GM23248 (cell line): ENCODE measurements around the gene MAN1A1. TPM values are rescaled to one million over a fixed set of nuclear protein-coding genes. Genes with fewer than 3 reads are reported as not detected.
A peak's percentile ranks its signal among the peaks of the same experiment; 100 is the strongest.

Experiments
- DNase-seq: peaks from one replicate; pipeline ENCODE4 v3.0.0-alpha.2; 2015
- H2AFZ ChIP-seq: fragments of 200-600 bp; sonication (generic); 2 replicates; pipeline ENCODE4 v1.6.1; 2016; ENCODE audit warnings: antibody characterized with exemption
- H3F3A ChIP-seq: fragments of 200-600 bp; sonication (generic); 2 replicates; pipeline ENCODE4 v1.6.1; 2016; ENCODE audit warnings: mild to moderate bottlenecking, antibody characterized with exemption, mixed run types; ENCODE audit not compliant: insufficient read depth
- H3K27ac ChIP-seq: fragments of 200-600 bp; sonication (generic); 2 replicates; pipeline ENCODE4 v1.5.1; 2016; ENCODE audit warnings: mild to moderate bottlenecking
- H3K27me3 ChIP-seq: fragments of 200-600 bp; sonication (generic); replicated peaks from 2 replicates; pipeline ENCODE4 v1.6.1; 2016; ENCODE audit warnings: mild to moderate bottlenecking; ENCODE audit not compliant: insufficient read depth
- H3K36me3 ChIP-seq: fragments of 200-600 bp; sonication (generic); 2 replicates; pipeline ENCODE4 v1.6.1; 2016; ENCODE audit warnings: low read depth, mild to moderate bottlenecking
- H3K4me1 ChIP-seq: fragments of 200-600 bp; sonication (generic); 2 replicates; pipeline ENCODE4 v1.6.1; 2016; ENCODE audit warnings: mild to moderate bottlenecking; ENCODE audit not compliant: insufficient read depth
- H3K4me2 ChIP-seq: fragments of 200-600 bp; sonication (generic); one replicate; pipeline ENCODE4 v1.6.1; 2016; ENCODE audit warnings: mild to moderate bottlenecking; ENCODE audit not compliant: unreplicated experiment
- H3K4me3 ChIP-seq: fragments of 200-600 bp; sonication (generic); 2 replicates; pipeline ENCODE4 v1.5.1; 2016; ENCODE audit warnings: mild to moderate bottlenecking
- H3K79me2 ChIP-seq: fragments of 200-600 bp; sonication (generic); 2 replicates; pipeline ENCODE4 v1.6.1; 2016; ENCODE audit warnings: mild to moderate bottlenecking; ENCODE audit not compliant: insufficient read depth
- H3K9ac ChIP-seq: fragments of 200-600 bp; sonication (generic); 2 replicates; pipeline ENCODE4 v1.6.1; 2016; ENCODE audit warnings: mild to moderate bottlenecking
- H3K9me2 ChIP-seq: fragments of 200-600 bp; sonication (generic); 2 replicates; pipeline ENCODE4 v1.6.1; 2016; ENCODE audit warnings: mixed run types, mild to moderate bottlenecking, moderate library complexity; ENCODE audit not compliant: insufficient read depth
- H3K9me3 ChIP-seq: fragments of 200-600 bp; sonication (generic); one replicate; pipeline ENCODE4 v1.6.1; 2017; ENCODE audit warnings: low read depth
- H4K20me1 ChIP-seq: fragments of 200-600 bp; sonication (generic); 2 replicates; pipeline ENCODE4 v1.6.0; 2016; ENCODE audit not compliant: insufficient read depth
- EZH2 ChIP-seq: fragments of 200-600 bp; sonication (generic); IDR thresholded peaks from 2 replicates; pipeline ENCODE4 v1.6.1; 2018; ENCODE audit warnings: antibody characterized with exemption, mild to moderate bottlenecking; ENCODE audit not compliant: insufficient read depth, poor library complexity, severe bottlenecking
- EZH2phosphoT487 ChIP-seq: fragments of 200-600 bp; sonication (generic); IDR thresholded peaks from 2 replicates; pipeline ENCODE4 v1.6.1; 2018; ENCODE audit warnings: antibody characterized with exemption, moderate library complexity, mild to moderate bottlenecking, low read depth; ENCODE audit not compliant: insufficient read depth
- WGBS, 2 experiments: methylation state at CpG; one replicate each; pipeline ENCODE4 v1.1.6; 2015 to 2017; ENCODE audit warnings: low lambda C conversion rate in 2 of 2, low coverage in 1 of 2; ENCODE audit errors: missing lambda C conversion rate in 2 of 2; 5-methylcytosine and 5-hydroxymethylcytosine counted together
- in situ Hi-C: fragments of 300-500 bp; cut with MboI; formaldehyde crosslinking; loops from 2 replicates; pipeline ENCODE4 v1.15.0; 2020
- polyA plus RNA-seq: library from polyadenylated mRNA; unstranded; fragments of >200 nt; fragmentation: Nextera tagmentation; extraction: Ambion mirVana; gene quantifications from 2 replicates; pipeline ENCODE4 v1.2.1, GENCODE V29; 2016
- total RNA-seq: library from RNA; depleted of rRNA; stranded (reverse); fragments of >200 nt; shearing (Covaris generic); gene quantifications from 2 replicates; pipeline ENCODE4 v1.2.3, GENCODE V29; 2014

The MAN1A1 gene
- total and polyA plus RNA-seq, 2 experiments from 2014 or later = 9.8 to 33.4 TPM

DNA sequence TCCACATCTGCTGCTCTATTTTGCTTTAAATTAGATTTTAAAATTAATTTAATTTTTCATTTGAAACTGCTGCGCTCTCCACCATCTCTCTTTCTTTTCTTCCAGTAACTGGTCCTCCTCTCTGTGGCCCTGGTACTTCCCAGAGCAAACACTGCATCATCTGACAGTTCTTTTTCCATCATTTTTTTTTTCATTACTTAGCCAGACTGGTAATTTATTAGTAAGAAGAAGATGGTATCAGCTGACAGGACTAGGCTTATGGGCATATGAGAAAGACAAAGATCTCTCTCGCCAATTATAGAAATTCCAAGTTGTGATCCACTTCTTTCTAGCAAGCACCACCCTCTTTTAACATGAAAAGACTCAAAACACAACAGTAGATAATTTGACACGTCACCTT, 197.4 kb downstream of the MAN1A1 start:
- no peaks in the 10 kb centered on the region for H3K9me3 ChIP-seq
- no peak overlapping the region for H3K27ac ChIP-seq
- no peaks in the 10 kb centered on the region for H4K20me1 ChIP-seq
- H3K79me2 ChIP-seq = no peaks in the 10 kb centered on the region
- H3K4me2 ChIP-seq = no peak overlapping the region
- TF ChIP-seq EZH2 = no peak
- TF ChIP-seq EZH2phosphoT487 = no peak
- H3F3A ChIP-seq = peaks cover 10% of the 10 kb centered on the region
- H3K27me3 ChIP-seq = no peaks in the 10 kb centered on the region
- no peak overlapping the region for H2AFZ ChIP-seq
- DNase-seq = no peak
- no peaks in the 10 kb centered on the region for H3K36me3 ChIP-seq
- no peak overlapping the region for H3K9ac ChIP-seq
- H3K9me2 ChIP-seq = no peaks in the 10 kb centered on the region
- H3K4me3 ChIP-seq = no peak overlapping the region
- in situ Hi-C loops = no loop called here
- WGBS, 2 experiments = 95% methylated on average over 3 of the region's 3 CpGs
- H3K4me1 ChIP-seq = peaks cover 21% of the 10 kb centered on the region

GRCh38 chr6:119148825-119149525, 200.6 kb downstream of the MAN1A1 start:
- Histone ChIP-seq H3K4me2 (peak overlapping the region; percentile 82), H3K4me3 (peak overlapping the region; percentile 70), H3K4me1 (peaks cover 29% of the 10 kb centered on the region), H3K36me3 (no peaks in the 10 kb centered on the region), H3K27ac (peak overlapping the region; percentile 87), H3K9me2 (no peaks in the 10 kb centered on the region), H3K9ac (peak overlapping the region; percentile 80), H2AFZ (peak overlapping the region; percentile 69), H3K79me2 (no peaks in the 10 kb centered on the region), H4K20me1 (no peaks in the 10 kb centered on the region), H3K27me3 (no peaks in the 10 kb centered on the region), H3K9me3 (no peaks in the 10 kb centered on the region), H3F3A (peaks cover 18% of the 10 kb centered on the region)
- TF ChIP-seq EZH2 (no peak), EZH2phosphoT487 (no peak)
- 12 to 13% methylated on average over 9 of the region's 9 CpGs for WGBS, 2 experiments
- peak; percentile 81 for DNase-seq
- in situ Hi-C loops = loop anchor here (10.0 kb wide), 1 partner anchor 196 kb away; the partner anchor contains the start of gene MAN1A1

DNA sequence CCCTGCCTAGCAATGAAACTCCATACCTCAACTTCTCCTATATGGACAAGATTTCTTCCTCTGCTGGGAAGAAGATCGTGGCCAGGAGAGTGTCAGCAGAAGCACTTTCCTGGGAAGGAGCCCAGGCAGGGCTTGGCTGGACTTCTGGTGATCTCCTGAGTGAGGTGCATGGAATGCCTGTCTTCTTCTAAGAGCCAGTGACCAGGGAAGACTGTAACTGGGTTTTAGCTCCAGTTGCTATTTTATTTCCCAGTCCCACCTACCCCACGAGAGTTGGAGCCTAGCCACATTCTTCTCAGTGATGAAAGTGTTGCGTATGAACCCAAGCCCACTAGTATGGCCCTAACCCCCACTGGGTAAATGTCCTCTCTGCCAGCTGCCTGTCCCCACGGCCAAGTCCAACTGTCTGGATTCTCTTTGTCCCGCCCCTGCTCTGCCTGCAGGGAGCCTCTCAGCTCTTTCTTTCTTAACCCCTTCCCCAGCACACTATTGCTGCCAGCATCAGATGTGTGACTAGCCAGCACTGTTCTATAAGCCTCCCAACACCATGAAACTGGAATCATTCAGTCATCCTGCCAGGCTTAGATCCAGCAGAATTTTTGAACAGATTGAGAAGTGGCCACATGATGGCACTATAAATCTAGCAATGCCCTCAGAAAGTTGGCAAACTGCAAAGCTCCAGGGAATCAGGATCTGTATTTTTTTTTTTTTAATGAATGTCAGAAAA, 201.3 kb downstream of the MAN1A1 start:
- no peaks in the 10 kb centered on the region for H3K9me2 ChIP-seq
- no peaks in the 10 kb centered on the region for H3K79me2 ChIP-seq
- peak overlapping the region; percentile 70 for H3K4me3 ChIP-seq
- H3K4me1 ChIP-seq = peaks cover 29% of the 10 kb centered on the region
- peak overlapping the region; percentile 80 for H3K9ac ChIP-seq
- DNase-seq = peak; percentile 91
- 4 to 11% methylated on average over 5 of the region's 5 CpGs for WGBS, 2 experiments
- peak overlapping the region; percentile 82 for H3K4me2 ChIP-seq
- in situ Hi-C loops = loop anchor here (10.0 kb wide), 1 partner anchor 197 kb away; the partner anchor contains the start of gene MAN1A1
- no peak for TF ChIP-seq EZH2
- TF ChIP-seq EZH2phosphoT487 = no peak
- peaks cover 18% of the 10 kb centered on the region for H3F3A ChIP-seq
- no peaks in the 10 kb centered on the region for H4K20me1 ChIP-seq
- H3K36me3 ChIP-seq = no peaks in the 10 kb centered on the region
- no peaks in the 10 kb centered on the region for H3K9me3 ChIP-seq
- peak overlapping the region; percentile 69 for H2AFZ ChIP-seq
- no peaks in the 10 kb centered on the region for H3K27me3 ChIP-seq
- H3K27ac ChIP-seq = peak overlapping the region; percentile 87

- Histone ChIP-seq H3K9me3 (no peaks in the 10 kb centered on the region), H3K9ac (peak overlapping the region; percentile 80), H3F3A (peaks cover 18% of the 10 kb centered on the region), H3K36me3 (no peaks in the 10 kb centered on the region), H3K79me2 (no peaks in the 10 kb centered on the region), H4K20me1 (no peaks in the 10 kb centered on the region), H3K4me3 (peak overlapping the region; percentile 70), H3K9me2 (no peaks in the 10 kb centered on the region), H2AFZ (peak overlapping the region; percentile 43; the same call in 1 of the 2 replicates), H3K4me1 (peaks cover 29% of the 10 kb centered on the region), H3K27ac (peak overlapping the region; percentile 87), H3K27me3 (no peaks in the 10 kb centered on the region), H3K4me2 (peak overlapping the region; percentile 82)
- no peak for TF ChIP-seq EZH2
- no peak for TF ChIP-seq EZH2phosphoT487
- in situ Hi-C loops = loop anchor here (10.0 kb wide), 1 partner anchor 197 kb away; the partner anchor contains the start of gene MAN1A1
- WGBS, 2 experiments = 0 to 1% methylated on average over 6 of the region's 6 CpGs
- DNase-seq = peak; percentile 97
These were observed 202.2 kb downstream of the MAN1A1 start for GRCh38 chr6:119147101-119148053.
